HepG2 (cell line): ENCODE measurements around the gene SLC1A2. TPM values are rescaled to one million over a fixed set of nuclear protein-coding genes. Genes with fewer than 3 reads are reported as not detected.

Source experiments
- CAMTA2 ChIP-seq: sonication (generic); formaldehyde crosslinking; IDR thresholded peaks from 2 replicates; pipeline ENCODE4 v1.4.0; 2020; ENCODE audit warnings: mild to moderate bottlenecking, missing genetic modification reagents, borderline replicate concordance
- CREM ChIP-seq, 2 experiments: sonication (generic) in 1 of 2; formaldehyde crosslinking in 1 of 2; IDR thresholded peaks; 2 replicates each; pipeline versions ENCODE4 v1.4.0 to v1.6.1; 2016 to 2020; ENCODE audit warnings: antibody characterized with exemption in 1 of 2, mild to moderate bottlenecking in 1 of 2, missing genetic modification reagents in 1 of 2
- FOXJ3 ChIP-seq: sonication (generic); formaldehyde crosslinking; IDR thresholded peaks from 2 replicates; pipeline ENCODE4 v1.4.0; 2020; ENCODE audit warnings: missing genetic modification reagents, mild to moderate bottlenecking, borderline replicate concordance
- GATAD2A ChIP-seq: IDR thresholded peaks from 2 replicates; pipeline ENCODE4 v1.6.1; 2016
- GTF3A ChIP-seq: sonication (generic); formaldehyde crosslinking; conservative IDR thresholded peaks from 2 replicates; pipeline ENCODE4 v1.4.0; 2020; ENCODE audit warnings: mild to moderate bottlenecking, missing genetic modification reagents
- ISL2 ChIP-seq: sonication (generic); formaldehyde crosslinking; IDR thresholded peaks from 2 replicates; pipeline ENCODE4 v1.5.0; 2020; ENCODE audit warnings: missing genetic modification reagents
- JUND ChIP-seq: sonication (generic); formaldehyde crosslinking; IDR thresholded peaks from 2 replicates; pipeline ENCODE4 v1.8.0; 2022; ENCODE audit warnings: mild to moderate bottlenecking, missing genetic modification reagents
- KMT2B ChIP-seq: IDR thresholded peaks from 2 replicates; pipeline ENCODE4 v1.6.1; 2016; ENCODE audit warnings: missing genetic modification reagents, missing compliant biosample characterization
- MEIS2 ChIP-seq: sonication (generic); formaldehyde crosslinking; IDR thresholded peaks from 2 replicates; pipeline ENCODE4 v1.9.0; 2021; ENCODE audit warnings: mild to moderate bottlenecking, missing genetic modification reagents
- ONECUT2 ChIP-seq: sonication (generic); formaldehyde crosslinking; IDR thresholded peaks from 2 replicates; pipeline ENCODE4 v1.4.0; 2020; ENCODE audit warnings: missing genetic modification reagents
- RARA ChIP-seq: IDR thresholded peaks from 2 replicates; pipeline ENCODE4 v1.6.1; 2016; ENCODE audit warnings: missing genetic modification reagents, missing compliant biosample characterization
- RFXANK ChIP-seq: IDR thresholded peaks from 2 replicates; pipeline ENCODE4 v1.6.1; 2016
- RNF2 ChIP-seq: fragments of 450-650 bp; conservative IDR thresholded peaks from 2 replicates; pipeline ENCODE4 v1.6.1; 2016; ENCODE audit warnings: low read depth
- RORA ChIP-seq: sonication (generic); formaldehyde crosslinking; IDR thresholded peaks from 2 replicates; pipeline ENCODE4 v1.5.0; 2020; ENCODE audit warnings: mild to moderate bottlenecking, missing genetic modification reagents, moderate library complexity
- TCF12 ChIP-seq, 2 experiments: fragments of 450-650 bp in 1 of 2; sonication (generic) in 1 of 2; formaldehyde crosslinking in 1 of 2; IDR thresholded peaks; 2 replicates each; pipeline versions ENCODE4 v1.6.1 to v1.8.0; 2017 to 2022; ENCODE audit warnings: antibody characterized with exemption in 1 of 2, mild to moderate bottlenecking in 1 of 2, missing genetic modification reagents in 1 of 2, moderate library complexity in 1 of 2
- ZBTB33 ChIP-seq: sonication (generic); formaldehyde crosslinking; IDR thresholded peaks from 2 replicates; pipeline ENCODE4 v1.4.0; 2020; ENCODE audit warnings: missing genetic modification reagents
- ZFP90 ChIP-seq: sonication (generic); formaldehyde crosslinking; IDR thresholded peaks from 2 replicates; pipeline ENCODE4 v1.8.0; 2022; ENCODE audit warnings: missing genetic modification reagents, mild to moderate bottlenecking, inconsistent platforms, borderline replicate concordance
- ZHX2 ChIP-seq, 2 experiments: sonication (generic) in 1 of 2; formaldehyde crosslinking in 1 of 2; IDR thresholded peaks; 2 replicates each; pipeline versions ENCODE4 v1.6.1 to v1.9.0; 2014 to 2022; ENCODE audit warnings: antibody characterized with exemption in 1 of 2, borderline replicate concordance in 1 of 2, inconsistent platforms in 1 of 2, low read depth in 1 of 2, missing genetic modification reagents in 1 of 2
- ZMYM3 ChIP-seq: sonication (generic); formaldehyde crosslinking; IDR thresholded peaks from 2 replicates; pipeline ENCODE4 v1.5.1; 2020; ENCODE audit warnings: mild to moderate bottlenecking, missing genetic modification reagents
- ZNF224 ChIP-seq: sonication (generic); formaldehyde crosslinking; IDR thresholded peaks from 2 replicates; pipeline ENCODE4 v1.5.0; 2020; ENCODE audit warnings: mild to moderate bottlenecking, missing genetic modification reagents
- ZNF343 ChIP-seq: sonication (generic); formaldehyde crosslinking; IDR thresholded peaks from 2 replicates; pipeline ENCODE4 v1.4.0; 2020; ENCODE audit warnings: mild to moderate bottlenecking, missing genetic modification reagents
- ZNF552 ChIP-seq: sonication (generic); formaldehyde crosslinking; IDR thresholded peaks from 2 replicates; pipeline ENCODE4 v1.9.0; 2022; ENCODE audit warnings: missing genetic modification reagents, mild to moderate bottlenecking, borderline replicate concordance
- ZNF605 ChIP-seq: sonication (generic); formaldehyde crosslinking; IDR thresholded peaks from 2 replicates; pipeline ENCODE4 v1.8.0; 2022; ENCODE audit warnings: mild to moderate bottlenecking, missing genetic modification reagents
- ZNF614 ChIP-seq: IDR thresholded peaks from 2 replicates; pipeline ENCODE4 v1.6.1; 2018; ENCODE audit warnings: missing biosample characterization, missing genetic modification reagents, inconsistent platforms, borderline replicate concordance
- polyA plus RNA-seq, 8 experiments: library from polyadenylated mRNA; depleted of rRNA in 3 of 8; stranded (reverse) in 7 of 8; unstranded in 1 of 8; fragments of >200 nt; fragmentation: Illumina TruSeq in 4 of 8; extraction: Trizol in 4 of 8; gene quantifications; 2 replicates each; pipeline versions ENCODE4 v1.2.1 to v1.2.3, GENCODE V29; 2011 to 2016; ENCODE audit warnings: low read depth in 4 of 8, missing spikeins in 1 of 8, mixed read lengths in 1 of 8; ENCODE audit not compliant: insufficient read depth in 1 of 8
- total RNA-seq, 5 experiments: library from RNA; depleted of rRNA; stranded (reverse); fragments of >200 nt; fragmentation: Illumina TruSeq; extraction: Trizol; gene quantifications; 2 replicates each; pipeline ENCODE4 v1.2.3, GENCODE V29; 2016; ENCODE audit warnings: low read depth in 1 of 5

Gene SLC1A2
- total and polyA plus RNA-seq, 2 of the 13 experiments (the other 11 are each of a cell fraction or from before 2014, with no cell fraction given) = 23.2 to 43.2 TPM

- TF ChIP-seq ZHX2 (IDR thresholded peaks at IDR 0.05; ENCODE audit: low read depth) = peak; percentile 79
- TF ChIP-seq ZHX2 (CRISPR knock-in tag; IDR thresholded peaks at IDR 0.05; ENCODE audit: borderline replicate concordance) = peak; percentile 80; the same call in 1 of the 2 replicates
- peak; percentile 98 for TF ChIP-seq RARA (CRISPR knock-in tag)
- TF ChIP-seq RFXANK (CRISPR knock-in tag) = peak; percentile 45; the same call in 1 of the 2 replicates
- TF ChIP-seq KMT2B (CRISPR knock-in tag) = 0 out of 2 replicates have a peak, but pooled peaks have one; percentile 41
- TF ChIP-seq ZBTB33 (CRISPR knock-in tag) = peak; percentile 54; the same call in 1 of the 2 replicates
- TF ChIP-seq CAMTA2 (CRISPR knock-in tag) = no peak
- 0 out of 2 replicates have a peak, but pooled peaks have one; percentile 2 for TF ChIP-seq ZNF343 (CRISPR knock-in tag)
- TF ChIP-seq ZNF614 = peak; percentile 91
- peak; percentile 67 for TF ChIP-seq ZFP90 (CRISPR knock-in tag)
- peak; percentile 69 for TF ChIP-seq ZNF605 (CRISPR knock-in tag)
- peak; percentile 99 for TF ChIP-seq MEIS2
- peak; percentile 96 for TF ChIP-seq GATAD2A (CRISPR knock-in tag)
- peak; percentile 98 for TF ChIP-seq FOXJ3 (CRISPR knock-in tag)
- TF ChIP-seq ZNF224 (CRISPR knock-in tag) = 0 out of 2 replicates have a peak, but pooled peaks have one; percentile 46
- peak; percentile 98 for TF ChIP-seq ISL2 (CRISPR knock-in tag)
- TF ChIP-seq ONECUT2 (CRISPR knock-in tag) = peak; percentile 24; the same call in 1 of the 2 replicates
- TF ChIP-seq RNF2 = no peak
- peak; percentile 85 for TF ChIP-seq JUND (CRISPR knock-in tag)
- TF ChIP-seq RORA (CRISPR knock-in tag) = peak; percentile 98; the same call in 1 of the 2 replicates
- TF ChIP-seq ZNF552 (CRISPR knock-in tag) = 0 out of 2 replicates have a peak, but pooled peaks have one; percentile 51
- TF ChIP-seq ZMYM3 = peak; percentile 85
- TF ChIP-seq TCF12 (IDR thresholded peaks at IDR 0.05) = no peak
- TF ChIP-seq TCF12 (CRISPR knock-in tag; IDR thresholded peaks at IDR 0.05) = peak; percentile 87
- no peak for TF ChIP-seq GTF3A
- peak; percentile 96 for TF ChIP-seq CREM (IDR thresholded peaks at IDR 0.05)
- TF ChIP-seq CREM (CRISPR knock-in tag; IDR thresholded peaks at IDR 0.05) = no peak
Measured at GRCh38 chr11:35360055-35360530, 59.3 kb downstream of the SLC1A2 start (continued).
